Fibroblast of skin of left biceps (primary cell): ENCODE data around the gene ROM1.
A peak's percentile ranks its signal among the peaks of the same experiment; 100 is the strongest.
"Not testable (repeated sequence)": the region's sequence is repeated elsewhere in the genome, so short reads cannot be mapped to it uniquely, and the experiment has no call there.

Source experiments
- DNase-seq, 2 experiments: peaks; one replicate each; pipeline ENCODE4 v3.0.0-alpha.2; 2013; ENCODE audit warnings: low read depth in 2 of 2

Gene ROM1

DNA sequence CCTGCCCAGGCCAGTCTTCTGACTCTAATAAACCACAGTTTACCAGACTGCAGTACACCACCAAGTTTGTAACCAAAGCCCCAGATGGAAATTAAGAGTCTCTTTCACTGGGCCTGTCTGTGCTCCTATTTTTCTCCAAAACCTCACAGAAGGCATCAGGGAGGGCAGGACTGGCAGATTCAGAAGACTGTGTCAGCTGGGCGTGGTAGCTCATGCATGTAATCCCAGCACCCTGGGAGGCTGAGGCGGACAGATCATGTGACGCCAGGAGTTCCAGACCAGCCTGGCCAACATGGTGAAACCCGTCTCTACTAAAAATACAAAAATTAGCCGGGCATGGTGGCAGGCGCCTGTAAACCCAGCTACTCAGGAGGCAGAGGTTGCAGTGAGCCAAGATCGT lies 27.7 kb upstream of the ROM1 start:
- not testable (repeated sequence) for DNase-seq

DNA sequence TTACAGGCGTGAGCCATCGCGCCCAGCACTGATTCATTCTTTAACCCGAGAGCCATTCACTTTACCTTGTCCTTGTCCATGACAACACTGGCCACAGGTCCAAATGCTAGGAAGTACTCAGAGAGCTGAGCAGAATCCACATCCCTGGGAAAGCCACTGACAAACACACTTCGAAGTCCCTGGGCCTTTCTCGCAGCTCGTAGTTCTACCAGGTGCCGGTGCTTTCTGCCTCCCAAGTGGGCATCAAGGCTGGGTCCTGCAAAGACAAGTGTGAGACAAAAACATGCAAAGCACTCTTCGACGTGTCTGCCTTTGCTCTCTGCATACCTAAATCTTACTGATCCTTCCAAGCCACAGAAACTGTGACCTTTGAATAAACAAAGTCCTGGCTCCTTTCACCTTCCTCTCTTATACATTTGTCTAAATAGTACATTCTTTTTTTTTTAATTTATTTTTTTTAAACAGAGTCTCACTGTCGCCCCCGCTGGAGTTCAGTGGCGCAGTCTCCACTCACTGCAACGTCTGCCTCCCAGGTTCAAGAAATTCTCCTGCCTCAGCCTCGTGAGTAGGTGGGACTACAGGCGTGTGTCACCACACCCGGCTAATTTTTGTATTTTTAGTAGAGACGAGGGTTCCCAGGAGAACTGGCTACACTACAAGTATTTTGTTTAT lies 24.0 kb upstream of the ROM1 start:
- DNase-seq = no peak

DNA sequence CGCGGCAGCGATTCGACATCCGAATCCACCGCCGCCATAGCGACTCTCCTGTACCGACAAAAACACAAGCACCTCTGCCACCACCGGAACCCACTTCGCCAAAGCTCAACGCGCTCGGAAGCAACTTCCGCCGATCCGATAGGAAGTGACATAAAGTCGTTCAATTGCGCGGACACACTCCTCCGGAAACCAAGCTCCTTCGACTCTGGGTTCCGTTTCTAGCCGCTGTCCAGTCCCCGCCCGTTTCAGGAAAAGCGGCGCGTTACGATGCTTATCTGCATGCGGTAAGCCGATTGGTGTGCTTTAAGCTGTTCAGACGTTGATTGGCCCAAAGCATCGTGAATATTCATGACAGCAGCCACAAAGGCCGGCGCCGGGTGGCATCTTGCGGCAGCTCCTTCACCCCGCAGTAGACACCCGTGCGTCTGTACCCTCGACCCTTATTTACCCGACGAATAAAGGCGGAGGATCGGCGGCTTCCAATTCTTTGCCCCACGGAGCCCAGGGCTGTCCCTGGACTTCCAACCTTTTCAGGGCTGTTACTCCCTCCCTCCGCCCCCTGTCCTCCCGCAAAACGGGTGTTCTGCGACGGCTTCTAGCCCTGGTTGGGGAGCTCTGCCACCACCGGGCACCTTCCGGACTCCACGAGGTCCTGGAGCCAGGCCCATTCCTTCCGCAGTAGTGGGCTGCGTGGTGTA lies 21.5 kb upstream of the ROM1 start, which contains the start of gene TUT1:
TUT1 (minus strand) TSS at position 76 of the 698 bp plus-strand sequence; CDS start at position 38, 38 bp downstream.
- peak; percentile 95 to 96 for DNase-seq

DNA sequence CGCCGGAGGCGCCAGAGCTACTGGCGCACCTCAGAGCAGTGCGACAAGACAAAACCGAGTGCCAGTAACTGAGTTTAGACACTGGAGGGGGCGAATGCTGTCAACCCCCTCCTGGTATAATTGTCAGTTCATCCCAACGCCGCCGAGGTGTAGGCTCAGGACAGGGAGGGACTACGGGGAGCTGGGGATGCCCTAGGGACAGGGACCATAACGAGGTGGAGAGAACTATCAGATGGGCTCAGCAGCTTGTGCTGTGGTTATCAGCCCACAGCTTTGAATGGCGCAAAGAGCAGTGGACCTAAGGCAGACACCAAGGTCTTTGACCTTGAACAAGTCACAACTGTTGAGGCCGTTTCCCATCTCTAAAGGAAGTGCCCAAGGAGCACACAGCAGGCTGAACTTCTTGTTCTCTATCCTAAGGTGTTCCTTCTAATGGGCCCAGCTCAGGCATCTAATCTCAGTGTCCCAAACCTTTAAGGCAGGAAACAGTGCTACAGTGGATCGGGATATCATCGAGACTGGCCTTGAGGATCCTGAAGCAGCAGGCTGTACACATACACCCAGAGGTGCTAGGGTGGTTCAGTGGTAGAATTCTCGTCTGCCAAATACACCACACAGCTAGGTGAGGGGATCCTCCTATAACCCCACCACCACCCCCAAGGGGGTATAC lies 20.8 kb upstream of the ROM1 start:
- DNase-seq = no peak

DNA sequence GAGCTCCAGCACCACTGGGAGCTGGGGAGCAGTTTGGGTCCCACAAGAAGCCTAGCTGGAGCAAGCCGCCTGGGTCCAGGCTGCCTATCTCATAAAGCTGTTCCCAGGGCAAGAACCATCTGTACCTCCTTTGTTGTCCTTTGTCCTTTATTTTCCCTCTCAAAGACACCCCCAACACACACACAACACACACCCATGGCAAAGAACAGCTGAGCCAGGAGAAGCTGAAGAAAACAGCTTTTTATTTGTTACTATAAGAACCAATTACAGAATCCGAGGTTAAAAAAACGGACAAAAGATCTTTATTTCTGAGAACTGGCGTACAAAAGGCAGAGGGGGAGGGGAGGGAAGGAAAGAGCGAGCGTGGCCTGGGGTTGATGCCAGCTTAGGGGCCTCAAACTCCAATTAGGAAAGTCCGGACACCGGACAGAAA lies 20.1 kb upstream of the ROM1 start:
- DNase-seq = no peak

DNA sequence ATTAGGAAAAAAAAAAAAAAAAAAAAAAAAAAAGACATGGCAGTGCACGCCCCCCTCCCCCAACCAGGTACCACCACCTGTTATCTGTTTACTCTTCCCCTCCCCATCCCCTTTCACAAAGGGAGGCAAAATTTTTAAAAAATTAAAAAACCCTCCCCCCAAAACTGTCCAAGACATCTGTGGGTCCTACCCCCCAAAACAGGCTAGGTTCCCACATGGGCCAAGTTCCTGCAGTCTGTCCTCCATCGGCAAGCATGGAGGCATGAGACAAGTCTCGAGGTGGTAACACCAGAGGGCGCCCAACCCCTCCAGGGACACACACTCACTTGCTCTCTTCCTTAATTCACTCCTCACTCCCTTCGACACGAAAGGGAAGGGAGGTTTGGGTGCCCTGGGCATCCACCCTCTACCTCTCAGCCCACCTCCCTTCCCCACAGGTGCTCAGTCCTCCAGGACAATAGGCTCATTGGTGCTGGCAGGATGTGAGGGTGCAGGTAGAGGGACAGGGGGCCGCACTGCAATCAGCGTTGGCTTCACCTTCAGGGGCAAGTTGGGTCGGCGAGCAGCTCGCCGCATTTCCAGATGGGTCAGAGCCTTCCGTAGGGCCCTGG lies 19.5 kb upstream of the ROM1 start:
- peak in 1 of 2 experiments; percentile 35 for DNase-seq

DNA sequence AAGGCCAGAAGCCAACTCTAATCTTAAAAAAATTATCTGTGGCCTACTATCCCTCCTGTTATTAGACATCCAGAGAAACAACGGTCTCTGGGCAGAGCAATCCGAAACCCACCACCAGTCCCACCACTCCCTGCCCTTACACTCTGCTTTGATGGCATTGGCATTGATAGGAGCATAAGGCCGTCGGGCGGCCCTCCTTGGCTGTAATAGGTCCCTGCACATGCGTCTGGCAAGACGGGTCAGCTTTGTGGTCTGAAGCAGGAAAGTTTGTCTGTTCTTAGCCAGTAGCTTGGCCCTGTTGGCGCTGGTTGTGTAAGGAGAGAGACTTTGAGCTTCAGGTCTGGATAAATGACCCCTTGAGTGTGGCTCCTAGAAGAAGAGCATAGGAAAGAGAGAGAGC lies 17.9 kb upstream of the ROM1 start:
- no peak for DNase-seq

DNA sequence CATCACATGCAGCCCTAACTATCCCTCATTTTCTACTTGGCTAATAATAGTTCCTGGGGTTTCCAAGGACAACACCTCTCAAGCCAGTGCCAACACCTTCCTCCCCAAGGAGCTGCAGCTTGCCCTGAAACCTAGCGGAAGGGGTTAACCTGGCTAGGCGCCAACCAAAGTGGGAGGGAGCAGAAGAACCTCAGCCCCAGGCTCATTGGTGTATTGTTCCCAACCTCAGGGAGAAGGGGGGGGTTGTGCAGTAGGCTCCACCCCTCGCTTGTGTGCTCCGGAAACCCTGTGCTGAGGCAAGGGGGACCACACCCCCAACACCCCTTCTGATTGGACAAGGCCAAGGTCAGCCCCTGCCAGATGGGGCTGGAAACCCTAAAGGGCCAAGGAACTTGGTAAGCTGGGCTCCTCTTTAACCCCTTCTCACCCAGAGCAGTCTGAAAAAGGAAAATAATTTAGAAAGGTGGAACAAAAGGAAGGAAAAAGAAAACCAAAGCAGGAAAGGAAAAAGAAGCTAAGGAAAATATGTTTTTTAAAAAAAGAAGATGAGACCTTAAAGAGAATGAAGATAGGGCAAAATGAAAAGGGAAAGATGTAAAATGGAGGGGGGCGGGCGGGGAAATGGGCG lies 13.9 kb upstream of the ROM1 start:
- DNase-seq = peak; percentile 96 to 97

DNA sequence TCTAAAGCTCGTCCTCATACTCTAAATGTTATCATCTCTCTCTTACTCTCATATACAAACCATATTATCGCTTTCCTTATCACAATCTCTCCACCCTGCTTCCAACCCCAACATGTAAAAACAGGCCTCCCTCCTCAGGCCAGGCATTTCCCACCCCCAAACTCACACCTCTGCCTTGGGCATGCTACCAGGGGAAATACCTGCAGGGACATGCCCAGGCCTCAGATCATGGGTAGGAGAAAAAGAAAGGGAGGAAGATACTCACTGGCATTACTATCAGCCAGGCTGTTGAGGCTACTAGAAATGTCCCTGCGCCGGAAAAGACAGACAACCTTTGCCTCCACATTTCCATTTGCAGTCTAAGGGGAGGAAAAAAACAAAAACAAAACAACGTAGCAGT lies 13.2 kb upstream of the ROM1 start:
- DNase-seq = no peak

DNA sequence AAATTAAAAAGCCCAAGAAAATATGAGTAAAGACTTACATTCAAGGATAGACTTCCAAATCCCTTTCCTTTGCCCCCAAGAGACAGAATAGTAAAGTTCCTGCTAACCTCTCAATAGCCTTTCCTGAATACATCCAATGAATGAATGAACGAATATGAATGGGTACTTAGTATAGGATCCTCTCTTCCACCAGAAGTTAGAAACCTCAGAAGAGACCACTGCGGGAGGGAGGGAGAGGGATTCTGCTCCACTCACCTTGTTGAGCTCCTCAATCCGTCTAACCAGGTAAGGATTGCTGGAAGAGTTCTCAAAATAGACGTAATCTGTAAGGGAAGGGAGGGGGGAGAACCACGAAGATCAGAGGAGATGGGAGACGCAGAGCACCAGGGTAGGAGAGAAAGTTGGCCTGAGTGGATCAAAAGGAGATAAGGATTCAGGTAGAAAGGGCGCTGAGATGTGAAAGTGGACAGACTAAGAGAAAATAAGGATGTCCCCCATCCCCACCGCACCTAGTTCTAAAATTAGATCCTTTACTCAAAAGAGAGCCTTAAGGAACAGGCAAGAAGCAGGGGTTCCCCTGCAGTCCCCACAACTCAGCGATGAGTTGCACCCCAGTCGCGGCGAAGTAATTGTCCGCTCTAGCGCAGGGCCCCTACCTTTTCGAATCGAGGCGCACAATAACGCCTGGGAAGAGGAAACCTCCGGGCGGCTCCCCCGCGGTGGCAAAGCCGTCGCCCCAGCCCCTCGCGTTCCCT lies 12.5 kb upstream of the ROM1 start:
- no peak for DNase-seq

DNA sequence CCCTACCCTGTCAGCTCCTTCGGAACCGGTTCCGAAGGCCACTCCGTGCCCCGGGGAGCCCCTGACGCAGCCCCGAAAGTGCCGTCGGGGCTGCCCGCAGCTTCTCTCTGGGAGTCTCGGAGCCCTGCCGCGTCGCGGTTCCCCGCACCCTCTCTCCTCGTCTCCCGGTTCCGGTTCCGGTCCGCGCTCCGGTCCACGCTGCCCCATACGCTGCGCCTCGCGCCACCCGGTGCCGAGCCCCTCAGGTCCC lies 12.0 kb upstream of the ROM1 start:
- no peak for DNase-seq

DNA sequence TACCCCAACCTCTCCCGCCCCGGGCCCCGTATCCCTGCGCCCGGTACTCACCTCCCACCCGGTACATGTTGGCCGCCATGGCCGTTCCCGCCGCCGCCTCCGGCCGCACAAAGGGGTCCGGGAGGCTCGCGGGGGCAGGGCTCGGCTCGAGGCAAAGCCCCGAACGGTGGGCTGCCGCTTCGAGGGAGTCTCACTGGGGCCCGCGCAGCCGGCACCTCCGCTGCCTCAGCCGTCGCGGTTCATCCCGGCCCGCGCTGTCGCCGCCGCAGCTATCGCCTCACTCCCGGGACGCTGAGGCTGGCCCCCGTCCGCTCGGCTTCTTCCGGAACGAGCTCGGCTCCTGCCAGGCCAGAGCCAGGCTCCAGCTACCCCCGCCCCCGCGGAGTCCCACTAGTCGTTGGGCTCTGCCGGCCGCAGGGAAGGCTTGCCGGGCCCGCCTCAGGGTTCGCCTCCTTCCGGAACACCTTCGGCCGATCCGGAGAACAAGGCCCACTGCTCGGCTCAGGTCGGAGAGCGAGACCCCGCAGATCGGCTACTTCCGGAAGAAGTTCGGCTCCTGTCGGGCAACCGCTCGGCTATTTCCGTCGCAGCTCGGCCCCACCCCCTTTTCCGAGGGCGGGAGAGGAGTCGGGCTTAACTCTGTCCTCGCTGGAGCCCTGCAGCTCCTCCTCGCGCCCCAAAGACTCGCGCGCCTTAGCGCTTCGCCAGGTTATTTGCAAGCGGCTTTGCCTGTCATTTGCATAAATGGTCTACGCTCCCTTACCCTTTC lies 11.5 kb upstream of the ROM1 start, which contains the start of gene MTA2:
MTA2 (minus strand) TSS at position 494 of the 769 bp plus-strand sequence; CDS start at position 79, 415 bp downstream.
- peak; percentile 88 to 93 for DNase-seq

DNA sequence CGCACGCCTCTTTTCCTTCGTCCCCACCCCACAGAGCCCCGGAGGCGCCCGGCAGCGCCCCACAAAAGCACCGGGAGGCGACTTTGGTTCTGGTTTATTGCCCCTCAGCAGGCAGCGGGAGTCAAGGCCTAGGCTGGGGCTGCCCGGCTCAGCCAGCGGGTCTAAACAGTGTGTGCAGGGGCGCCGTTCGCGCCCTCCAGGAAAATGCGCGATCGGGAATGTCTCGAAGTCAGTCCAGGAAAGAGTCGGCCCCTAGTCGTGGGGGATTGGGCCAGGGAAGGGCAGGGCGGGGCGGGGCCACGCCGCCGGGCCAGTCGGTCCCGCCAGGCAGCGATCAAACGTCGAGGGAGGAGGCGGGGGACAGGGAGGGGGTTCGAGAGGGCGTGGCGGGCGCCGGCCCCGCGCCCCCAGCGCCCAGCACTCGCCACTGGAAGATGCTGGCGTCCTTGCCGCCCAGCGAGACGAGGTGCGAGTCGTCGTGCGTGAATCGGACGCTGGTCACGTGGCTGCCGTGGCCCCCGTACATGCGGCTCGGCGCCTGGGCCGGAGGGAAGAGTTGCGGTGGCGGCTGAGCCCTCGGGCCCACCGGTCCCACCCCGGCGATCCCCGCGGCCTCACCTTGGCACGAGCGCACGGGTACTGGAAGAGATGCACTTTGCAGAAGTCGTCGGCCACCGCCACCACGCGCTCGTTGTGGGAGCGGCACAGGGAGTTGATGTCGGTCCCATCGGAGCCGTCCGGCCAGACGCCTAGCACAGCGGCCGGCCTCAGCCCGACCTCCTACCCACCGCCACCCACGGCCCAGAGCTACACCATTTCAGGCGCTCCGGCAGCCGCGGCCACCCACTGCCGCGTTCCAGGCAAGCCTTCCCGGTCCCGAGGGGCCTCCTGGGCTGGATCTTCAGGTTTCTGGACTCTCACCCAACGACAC lies 10.7 kb upstream of the ROM1 start:
- peak in 1 of 2 experiments; percentile 20 for DNase-seq

DNA sequence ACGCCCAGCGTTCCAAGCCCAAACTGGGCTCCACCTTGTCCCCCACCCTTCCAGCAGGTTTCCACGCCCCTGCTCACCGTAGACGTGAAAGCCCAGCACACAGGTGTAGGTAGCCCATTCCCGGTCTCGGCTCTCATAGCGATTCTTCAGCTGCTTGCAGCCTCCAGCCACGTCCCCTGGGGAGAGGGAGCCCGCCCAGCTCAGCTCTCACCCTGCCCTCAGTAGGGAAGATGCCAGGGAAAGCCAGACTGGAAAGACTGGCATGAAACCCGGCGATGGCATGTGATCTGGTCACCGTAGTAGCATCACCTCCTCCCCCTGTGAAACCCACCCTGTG lies 10.0 kb upstream of the ROM1 start:
- no peak for DNase-seq

DNA sequence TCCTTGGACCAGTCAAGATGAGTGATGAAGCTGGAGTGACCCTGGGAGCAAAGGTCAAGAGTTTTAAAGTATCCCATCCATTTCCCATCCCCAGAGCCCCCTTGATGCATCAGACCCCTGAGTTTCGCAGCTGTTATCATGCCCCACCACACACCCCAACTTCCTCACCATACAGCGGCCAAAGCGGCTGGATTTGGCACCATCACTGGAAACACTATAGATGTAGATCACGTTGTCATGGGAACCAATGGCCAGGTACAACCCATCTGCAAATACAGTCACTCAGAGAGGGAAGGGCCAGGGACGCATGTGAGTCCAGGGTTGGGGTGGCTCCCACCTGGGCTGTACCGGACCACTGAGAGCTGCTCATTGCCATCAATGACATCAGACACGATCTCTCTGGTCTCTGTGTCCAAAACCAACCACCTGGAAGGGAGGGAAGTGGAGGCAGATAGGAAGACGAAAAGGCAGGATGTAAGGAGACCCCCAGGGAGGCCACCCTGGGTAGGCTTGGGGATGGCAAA lies 9.2 kb upstream of the ROM1 start:
- DNase-seq = no peak

DNA sequence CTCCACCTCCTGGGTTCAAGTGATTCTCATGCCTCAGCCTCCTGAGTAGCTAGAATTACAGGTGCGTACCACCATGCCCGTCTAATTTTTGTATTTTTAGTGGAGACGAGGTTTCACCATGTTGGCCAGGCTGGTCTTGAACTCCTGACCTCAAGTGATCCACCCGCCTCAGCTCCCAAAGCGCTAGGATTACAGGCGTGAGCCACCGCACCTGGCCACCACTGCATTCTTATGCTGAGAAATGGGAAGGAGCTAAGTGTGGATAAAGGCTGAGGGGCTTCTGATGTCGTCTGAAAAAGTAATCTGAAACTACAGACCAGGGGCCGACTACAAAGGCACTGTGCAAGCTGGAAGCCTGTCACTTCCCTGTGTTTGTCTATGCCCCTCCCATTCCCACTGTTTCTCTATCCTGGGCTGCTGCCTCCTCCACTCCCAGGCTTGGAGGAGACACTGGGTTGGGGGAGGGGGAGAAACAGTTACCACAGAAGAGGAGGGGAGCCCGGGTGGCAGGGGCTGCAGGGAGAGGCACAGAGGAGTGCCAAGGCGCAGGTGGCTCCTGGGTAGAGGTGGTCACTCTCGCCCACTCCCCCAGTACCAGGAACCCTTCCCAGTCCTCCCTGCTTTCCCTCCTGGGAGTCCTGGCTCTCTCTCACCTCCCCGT lies 8.5 kb upstream of the ROM1 start:
- DNase-seq = no peak

DNA sequence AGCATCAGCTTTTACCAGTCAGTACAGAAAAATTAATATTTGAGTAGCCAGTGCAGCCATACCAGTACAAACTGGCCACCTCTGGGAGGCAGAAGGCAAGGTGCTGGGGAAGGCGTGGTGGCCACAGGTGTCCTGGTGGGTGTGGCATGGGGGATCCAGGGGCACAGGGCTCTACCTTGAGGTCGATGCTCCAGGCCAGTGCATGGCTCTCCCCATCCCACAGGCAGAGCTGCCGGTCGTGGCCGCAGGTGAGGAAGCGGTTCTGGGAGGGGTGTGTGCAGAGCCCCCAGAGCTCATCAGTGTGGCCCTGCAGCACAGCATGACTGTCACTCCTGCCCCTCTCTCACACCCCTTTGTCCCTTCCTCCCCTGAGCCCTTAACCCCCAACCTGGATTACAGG lies 7.6 kb upstream of the ROM1 start:
- DNase-seq = no peak

DNA sequence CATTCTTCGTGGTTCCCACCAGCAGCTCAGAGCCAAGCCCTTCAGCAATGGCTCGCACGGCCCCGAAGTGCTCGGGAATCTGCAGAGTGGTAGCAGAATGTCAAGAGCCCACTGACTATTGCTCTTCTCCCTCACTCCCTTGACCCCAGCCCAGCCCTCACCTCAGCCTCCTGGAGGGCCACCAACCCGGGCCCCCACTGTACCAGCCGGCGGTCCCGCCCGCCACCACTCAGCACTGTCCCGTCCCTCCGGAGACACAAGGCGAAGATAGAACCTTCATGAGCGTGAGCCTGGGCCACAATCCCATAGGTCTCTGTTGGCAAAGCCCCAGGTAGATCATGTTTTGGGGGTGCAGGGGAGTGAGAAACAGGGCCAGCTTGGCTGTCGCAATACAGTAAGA lies 7.2 kb upstream of the ROM1 start:
- no peak for DNase-seq

DNA sequence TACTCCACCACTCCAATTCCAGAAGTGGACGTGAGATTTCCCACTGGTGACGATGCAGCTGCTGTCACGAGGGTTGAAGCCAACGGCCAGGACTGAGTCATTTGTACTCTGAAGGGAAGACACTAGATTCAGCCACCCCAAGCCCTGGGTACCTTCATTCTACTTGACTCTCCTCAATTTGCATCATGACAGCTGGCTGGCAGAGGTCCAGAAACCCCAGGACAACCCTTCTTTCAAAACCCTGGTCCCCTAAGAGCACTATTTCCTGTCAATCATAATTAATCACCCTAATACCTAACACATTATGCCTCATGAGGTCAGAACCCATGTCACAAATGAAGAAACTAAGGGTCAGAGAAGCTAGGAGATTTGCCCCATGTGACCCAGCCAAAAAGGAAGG lies 5.3 kb upstream of the ROM1 start:
- no peak for DNase-seq
